Skeletal muscle tissue (tissue), 4 donors: Measurements from ENCODE around the gene WFDC5. TPM values are rescaled to one million over a fixed set of nuclear protein-coding genes. Genes with fewer than 3 reads are reported as not detected.
"Not testable (repeated sequence)": the region's sequence is repeated elsewhere in the genome, so short reads cannot be mapped to it uniquely, and the experiment has no call there.

Source experiments
- H3K27ac ChIP-seq: one replicate; pipeline ENCODE4 v1.7.0; 2013; ENCODE audit warnings: mild to moderate bottlenecking, low read depth, low read length, inconsistent platforms
- H3K27me3 ChIP-seq, 3 donors: one replicate each; pipeline ENCODE4 v1.7.0; 2013; ENCODE audit warnings: low read length in 3 of 3; ENCODE audit not compliant: control insufficient read depth in 3 of 3, insufficient read depth in 3 of 3
- H3K36me3 ChIP-seq, 3 donors: one replicate each; pipeline ENCODE4 v1.7.0; 2013; ENCODE audit warnings: low read length in 3 of 3; ENCODE audit not compliant: control insufficient read depth in 3 of 3, insufficient read depth in 3 of 3
- H3K4me1 ChIP-seq, 3 donors: one replicate each; pipeline ENCODE4 v1.7.0; 2013; ENCODE audit warnings: low read length in 3 of 3, mild to moderate bottlenecking in 3 of 3; ENCODE audit not compliant: control insufficient read depth in 3 of 3, insufficient read depth in 3 of 3
- H3K4me3 ChIP-seq, 3 donors: one replicate each; pipeline ENCODE4 v1.7.0; 2013; ENCODE audit warnings: low read length in 3 of 3
- H3K9ac ChIP-seq, 3 donors: one replicate each; pipeline ENCODE4 v1.7.0; 2013; ENCODE audit warnings: low read length in 3 of 3, mild to moderate bottlenecking in 3 of 3, moderate library complexity in 2 of 3, low read depth in 1 of 3
- H3K9me3 ChIP-seq, 3 donors: one replicate each; pipeline ENCODE4 v1.7.0; 2013; ENCODE audit warnings: low read length in 3 of 3; ENCODE audit not compliant: control insufficient read depth in 3 of 3
- total RNA-seq: library from RNA; depleted of rRNA; stranded (reverse); fragments of >200 nt; gene quantifications from one replicate; pipeline ENCODE4 v1.2.3, GENCODE V29; 2014
- donor health status: Osteomylitis.

The WFDC5 gene
- total RNA-seq, 1 donor from 2014 or later, result not detected

DNA sequence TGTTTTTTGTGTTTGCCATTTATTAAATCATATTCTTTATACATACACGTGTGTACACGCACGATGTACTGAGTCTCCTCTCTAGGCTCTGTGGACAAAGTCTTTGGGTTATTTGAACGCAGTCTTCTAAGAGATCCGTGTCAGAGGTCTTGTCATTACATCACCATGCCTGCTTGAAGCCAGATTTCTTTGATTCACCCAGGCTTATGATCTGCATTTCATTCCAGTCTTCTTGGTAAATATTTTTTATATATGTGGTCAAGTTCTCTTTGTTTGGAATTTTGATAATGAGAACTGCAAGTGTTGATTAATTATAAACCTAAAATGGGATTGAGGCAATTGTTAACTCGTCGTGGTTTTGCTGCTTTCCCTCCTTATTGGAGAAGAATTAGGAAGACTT, 48.6 kb downstream of the WFDC5 start:
- H3K27ac ChIP-seq, result no peak overlapping the region
- H3K4me3 ChIP-seq, result no peak overlapping the region
- H3K4me1 ChIP-seq, result peaks cover 0 to 2% (median 0%) of the 10 kb centered on the region in 3 donors
- no peaks in the 10 kb centered on the region for H3K27me3 ChIP-seq
- H3K36me3 ChIP-seq, result peaks cover 0 to 2% (median 0%) of the 10 kb centered on the region in 3 donors
- H3K9ac ChIP-seq, result no peak overlapping the region
- H3K9me3 ChIP-seq, result no peaks in the 10 kb centered on the region

GRCh38 chr20:45064812-45065211, 50.2 kb downstream of the WFDC5 start:
- no peaks in the 10 kb centered on the region for H3K9me3 ChIP-seq
- no peaks in the 10 kb centered on the region for H3K4me1 ChIP-seq
- no peak overlapping the region for H3K4me3 ChIP-seq
- H3K27me3 ChIP-seq, result no peaks in the 10 kb centered on the region
- H3K27ac ChIP-seq, result no peak overlapping the region
- peaks cover 0 to 2% (median 0%) of the 10 kb centered on the region in 3 donors for H3K36me3 ChIP-seq
- no peak overlapping the region for H3K9ac ChIP-seq

GRCh38 chr20:45063107-45063506, 51.9 kb downstream of the WFDC5 start:
- not testable (repeated sequence) for H3K9ac ChIP-seq, H3K27me3 ChIP-seq, H3K36me3 ChIP-seq, H3K4me1 ChIP-seq, H3K27ac ChIP-seq, H3K9me3 ChIP-seq, H3K4me3 ChIP-seq

- Histone ChIP-seq H3K27ac (no peak overlapping the region), H3K9ac (no peak overlapping the region), H3K36me3 (peaks cover 0 to 4% (median 4%) of the 10 kb centered on the region in 3 donors), H3K4me1 (no peaks in the 10 kb centered on the region), H3K9me3 (no peaks in the 10 kb centered on the region), H3K27me3 (no peaks in the 10 kb centered on the region), H3K4me3 (no peak overlapping the region)
Measured at GRCh38 chr20:45061244-45061643, 53.7 kb downstream of the WFDC5 start.

- H3K4me3 ChIP-seq, result no peak overlapping the region
- H3K36me3 ChIP-seq, result peaks cover 0 to 4% (median 4%) of the 10 kb centered on the region in 3 donors
- no peaks in the 10 kb centered on the region for H3K9me3 ChIP-seq
- H3K4me1 ChIP-seq, result no peaks in the 10 kb centered on the region
- no peak overlapping the region for H3K27ac ChIP-seq
- no peaks in the 10 kb centered on the region for H3K27me3 ChIP-seq
- no peak overlapping the region for H3K9ac ChIP-seq
Measured at GRCh38 chr20:45060294-45060693, 54.7 kb downstream of the WFDC5 start.

Other genes with a start within 250 kb of the WFDC5 start
- gene YWHAB, start 229.5 kb downstream of the WFDC5 start, total RNA-seq, result 51.7 TPM
- gene PABPC1L, start 205.1 kb downstream of the WFDC5 start, total RNA-seq, result 1.0 TPM
- gene TOMM34, start 154.8 kb downstream of the WFDC5 start, total RNA-seq, result 4.2 TPM
- gene STK4, start 148.7 kb downstream of the WFDC5 start, total RNA-seq, result 17.7 TPM
- under 0.01 TPM for gene KCNS1, start 14.0 kb downstream of the WFDC5 start, total RNA-seq
- gene WFDC12, start 9.3 kb upstream of the WFDC5 start, total RNA-seq, result not detected
- not detected for gene PI3, start 59.7 kb upstream of the WFDC5 start, total RNA-seq
- not detected for gene SEMG1, start 91.9 kb upstream of the WFDC5 start, total RNA-seq
- not detected for gene SEMG2, start 106.2 kb upstream of the WFDC5 start, total RNA-seq
- not detected for gene SLPI, start 139.4 kb upstream of the WFDC5 start, total RNA-seq
- not detected for gene RBPJL, start 191.7 kb upstream of the WFDC5 start, total RNA-seq
- gene MATN4, start 193.1 kb upstream of the WFDC5 start, total RNA-seq, result 0.52 TPM
- gene SDC4, start 233.2 kb upstream of the WFDC5 start, total RNA-seq, result 4.2 TPM
- 13.6 TPM for gene SYS1, start 248.0 kb upstream of the WFDC5 start, total RNA-seq